GM06990 (cell line): ENCODE data around the gene CC2D1A.
A peak's percentile ranks its signal among the peaks of the same experiment; 100 is the strongest.

Experiments
- DNase-seq: peaks from one replicate; pipeline ENCODE4 v3.0.0-alpha.2; 2011; ENCODE audit not compliant: insufficient read length; ENCODE audit errors: extremely low read depth
- H3K27me3 ChIP-seq: replicated peaks from 2 replicates; pipeline ENCODE4 v1.6.0; 2011; ENCODE audit warnings: low read length; ENCODE audit not compliant: control insufficient read depth, insufficient read depth
- H3K36me3 ChIP-seq: 2 replicates; pipeline ENCODE4 v1.5.1; 2011; ENCODE audit warnings: low read length; ENCODE audit not compliant: control insufficient read depth, insufficient read depth
- H3K4me3 ChIP-seq: replicated peaks from 2 replicates; pipeline ENCODE4 v1.5.1; 2011; ENCODE audit warnings: low read depth, mild to moderate bottlenecking, control low read depth, low read length
- TF ChIP-seq, protein P1 (sequence below): IDR thresholded peaks from 2 replicates; pipeline ENCODE4 v1.5.1; 2011; ENCODE audit warnings: low read length, control low read depth, mild to moderate bottlenecking, inconsistent platforms; ENCODE audit not compliant: insufficient read depth, poor library complexity, severe bottlenecking

CC2D1A gene

GRCh38 chr19:13872695-13873389, 33.2 kb upstream of the CC2D1A start:
- DNase-seq: no peak
- no peaks in the 10 kb centered on the region for H3K27me3 ChIP-seq
- no peaks in the 10 kb centered on the region for H3K36me3 ChIP-seq
- peak overlapping the region; percentile 51 for H3K4me3 ChIP-seq
- TF ChIP-seq, protein P1, sequence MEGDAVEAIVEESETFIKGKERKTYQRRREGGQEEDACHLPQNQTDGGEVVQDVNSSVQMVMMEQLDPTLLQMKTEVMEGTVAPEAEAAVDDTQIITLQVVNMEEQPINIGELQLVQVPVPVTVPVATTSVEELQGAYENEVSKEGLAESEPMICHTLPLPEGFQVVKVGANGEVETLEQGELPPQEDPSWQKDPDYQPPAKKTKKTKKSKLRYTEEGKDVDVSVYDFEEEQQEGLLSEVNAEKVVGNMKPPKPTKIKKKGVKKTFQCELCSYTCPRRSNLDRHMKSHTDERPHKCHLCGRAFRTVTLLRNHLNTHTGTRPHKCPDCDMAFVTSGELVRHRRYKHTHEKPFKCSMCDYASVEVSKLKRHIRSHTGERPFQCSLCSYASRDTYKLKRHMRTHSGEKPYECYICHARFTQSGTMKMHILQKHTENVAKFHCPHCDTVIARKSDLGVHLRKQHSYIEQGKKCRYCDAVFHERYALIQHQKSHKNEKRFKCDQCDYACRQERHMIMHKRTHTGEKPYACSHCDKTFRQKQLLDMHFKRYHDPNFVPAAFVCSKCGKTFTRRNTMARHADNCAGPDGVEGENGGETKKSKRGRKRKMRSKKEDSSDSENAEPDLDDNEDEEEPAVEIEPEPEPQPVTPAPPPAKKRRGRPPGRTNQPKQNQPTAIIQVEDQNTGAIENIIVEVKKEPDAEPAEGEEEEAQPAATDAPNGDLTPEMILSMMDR: peak; percentile 63

GRCh38 chr19:13873834-13874515, 32.0 kb upstream of the CC2D1A start:
- no peak for DNase-seq
- TF ChIP-seq, protein P1: no peak
- Histone ChIP-seq H3K4me3 (no peak overlapping the region), H3K27me3 (no peaks in the 10 kb centered on the region), H3K36me3 (no peaks in the 10 kb centered on the region)

GRCh38 chr19:13875824-13876223, 30.2 kb upstream of the CC2D1A start:
- TF ChIP-seq, protein P1: no peak
- H3K4me3 ChIP-seq: no peak overlapping the region
- no peak for DNase-seq
- no peaks in the 10 kb centered on the region for H3K27me3 ChIP-seq
- no peaks in the 10 kb centered on the region for H3K36me3 ChIP-seq

DNA sequence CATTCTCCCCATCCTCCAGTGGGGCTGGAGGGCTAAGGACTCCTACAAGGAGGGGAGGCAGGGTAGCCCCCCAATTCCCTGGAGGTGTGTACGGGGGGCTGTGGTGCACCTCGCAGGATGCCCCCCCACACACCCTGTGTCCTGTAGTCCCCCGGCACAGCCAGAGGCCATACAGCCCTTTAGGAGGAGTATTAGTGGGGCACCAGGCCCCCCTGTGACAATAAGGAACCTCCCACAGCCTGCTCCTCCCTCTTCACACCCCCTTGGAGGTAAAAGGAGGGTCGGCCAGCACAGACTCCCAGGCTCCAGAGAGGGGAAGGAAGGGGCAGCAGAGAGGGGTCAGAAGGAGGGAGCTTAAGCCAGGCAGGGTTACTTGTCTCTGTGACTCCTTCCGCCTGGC, 29.2 kb upstream of the CC2D1A start, which contains the start of gene NANOS3:
Gene NANOS3 (plus strand): TSS at position 301 of the 400 bp plus-strand sequence. CDS start 115 bp downstream, outside the sequence.
- TF ChIP-seq, protein P1: no peak
- no peaks in the 10 kb centered on the region for H3K36me3 ChIP-seq

DNA sequence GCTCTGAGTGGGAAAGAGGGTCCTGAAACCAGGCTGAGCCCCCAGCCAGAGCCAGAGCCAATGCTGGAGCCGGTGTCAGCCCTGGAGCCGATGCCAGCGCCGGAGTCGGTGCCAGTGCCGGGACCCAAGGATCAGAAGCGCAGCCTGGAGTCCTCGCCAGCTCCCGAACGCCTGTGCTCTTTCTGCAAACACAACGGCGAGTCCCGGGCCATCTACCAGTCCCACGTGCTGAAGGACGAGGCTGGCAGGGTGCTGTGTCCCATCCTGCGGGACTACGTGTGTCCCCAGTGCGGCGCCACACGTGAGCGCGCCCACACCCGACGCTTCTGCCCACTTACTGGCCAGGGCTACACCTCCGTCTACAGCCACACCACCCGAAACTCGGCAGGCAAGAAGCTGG, 28.7 kb upstream of the CC2D1A start:
- TF ChIP-seq, protein P1: no peak
- Histone ChIP-seq H3K27me3 (no peaks in the 10 kb centered on the region), H3K36me3 (no peaks in the 10 kb centered on the region), H3K4me3 (no peak overlapping the region)
- no peak for DNase-seq

More for the DNA sequence above, 29.2 kb upstream of the CC2D1A start, which contains the start of gene NANOS3:
- DNase-seq: no peak
- H3K4me3 ChIP-seq: no peak within 1 kb of the TSS
- H3K27me3 ChIP-seq: no peaks in the 10 kb centered on the region
